Gastroesophageal sphincter (tissue), 4 donors: ENCODE measurements around the gene SEMA7A. TPM values are rescaled to one million over a fixed set of nuclear protein-coding genes. Genes with fewer than 3 reads are reported as not detected.
"Not testable (repeated sequence)": the region's sequence is repeated elsewhere in the genome, so short reads cannot be mapped to it uniquely, and the experiment has no call there.

Experiments
- ATAC-seq: fragments of 150-250 bp; one replicate; pipeline ENCODE4 v1.9.1; 2016; ENCODE audit warnings: mild to moderate bottlenecking, moderate library complexity
- H3K27ac ChIP-seq, 4 donors: fragments of 200-600 bp; sonication (generic) in 3 of 4; 1 replicate in 3 of 4; 2 replicates in 1 of 4; pipeline ENCODE4 v1.5.1; 2016 to 2019
- H3K27me3 ChIP-seq: fragments of 200-600 bp; sonication (generic); one replicate; pipeline ENCODE4 v1.5.1; 2019
- H3K36me3 ChIP-seq, 2 donors: fragments of 200-600 bp; sonication (generic); one replicate each; pipeline ENCODE4 v1.5.1; 2019; ENCODE audit warnings: control low read depth in 1 of 2
- H3K4me1 ChIP-seq, 3 donors: fragments of 200-600 bp; sonication (generic); 1 replicate in 2 of 3; 2 replicates in 1 of 3; pipeline ENCODE4 v1.5.1; 2016 to 2019; ENCODE audit warnings: control low read depth in 2 of 3
- H3K4me3 ChIP-seq, 2 donors: fragments of 200-600 bp; sonication (generic); one replicate each; pipeline ENCODE4 v1.5.1; 2019; ENCODE audit warnings: mild to moderate bottlenecking in 1 of 2, moderate library complexity in 1 of 2
- H3K9me3 ChIP-seq, 3 donors: fragments of 200-600 bp; sonication (generic); one replicate each; pipeline ENCODE4 v1.5.1; 2017 to 2019; ENCODE audit warnings: control low read depth in 2 of 3
- EP300 ChIP-seq: sonication (generic); formaldehyde crosslinking; IDR thresholded peaks from one replicate; pipeline ENCODE4 v1.6.1; 2017; ENCODE audit warnings: antibody characterized with exemption, mild to moderate bottlenecking
- POLR2A ChIP-seq, 2 donors: fragments of 450-650 bp; IDR thresholded peaks; one replicate each; pipeline ENCODE4 v1.6.1; 2017; ENCODE audit warnings: antibody characterized with exemption in 2 of 2, mild to moderate bottlenecking in 2 of 2, moderate library complexity in 1 of 2
- POLR2AphosphoS5 ChIP-seq: sonication (generic); formaldehyde crosslinking; IDR thresholded peaks from one replicate; pipeline ENCODE4 v1.6.1; 2017; ENCODE audit warnings: antibody characterized with exemption
- WGBS, 2 donors: methylation state at CpG; one replicate each; pipeline ENCODE4 v1.1.5; 2018; ENCODE audit warnings: low coverage in 1 of 2; 5-methylcytosine and 5-hydroxymethylcytosine counted together
- small RNA-seq, 4 donors: library from RNA; depleted of rRNA; stranded (forward); fragments of <200 nt; gene quantifications; one replicate each; pipeline ENCODE3, GENCODE V24; 2016
- total RNA-seq, 4 donors: library from RNA; depleted of rRNA; stranded (reverse); fragments of >200 nt; gene quantifications; one replicate each; pipeline ENCODE4 v1.1.0, GENCODE V29; 2016
- TF ChIP-seq, protein P1 (sequence below), 4 experiments: fragments of 200-600 bp in 2 of 4; fragments of 450-650 bp in 2 of 4; sonication (generic) in 1 of 4; IDR thresholded peaks; one replicate each; pipeline ENCODE4 v1.5.1; 2017 to 2019; ENCODE audit warnings: antibody characterized with exemption in 4 of 4, mild to moderate bottlenecking in 2 of 4, moderate library complexity in 2 of 4

SEMA7A gene
- total RNA-seq, 4 donors from 2014 or later = 0.93 to 2.7 (median 1.8) TPM

DNA sequence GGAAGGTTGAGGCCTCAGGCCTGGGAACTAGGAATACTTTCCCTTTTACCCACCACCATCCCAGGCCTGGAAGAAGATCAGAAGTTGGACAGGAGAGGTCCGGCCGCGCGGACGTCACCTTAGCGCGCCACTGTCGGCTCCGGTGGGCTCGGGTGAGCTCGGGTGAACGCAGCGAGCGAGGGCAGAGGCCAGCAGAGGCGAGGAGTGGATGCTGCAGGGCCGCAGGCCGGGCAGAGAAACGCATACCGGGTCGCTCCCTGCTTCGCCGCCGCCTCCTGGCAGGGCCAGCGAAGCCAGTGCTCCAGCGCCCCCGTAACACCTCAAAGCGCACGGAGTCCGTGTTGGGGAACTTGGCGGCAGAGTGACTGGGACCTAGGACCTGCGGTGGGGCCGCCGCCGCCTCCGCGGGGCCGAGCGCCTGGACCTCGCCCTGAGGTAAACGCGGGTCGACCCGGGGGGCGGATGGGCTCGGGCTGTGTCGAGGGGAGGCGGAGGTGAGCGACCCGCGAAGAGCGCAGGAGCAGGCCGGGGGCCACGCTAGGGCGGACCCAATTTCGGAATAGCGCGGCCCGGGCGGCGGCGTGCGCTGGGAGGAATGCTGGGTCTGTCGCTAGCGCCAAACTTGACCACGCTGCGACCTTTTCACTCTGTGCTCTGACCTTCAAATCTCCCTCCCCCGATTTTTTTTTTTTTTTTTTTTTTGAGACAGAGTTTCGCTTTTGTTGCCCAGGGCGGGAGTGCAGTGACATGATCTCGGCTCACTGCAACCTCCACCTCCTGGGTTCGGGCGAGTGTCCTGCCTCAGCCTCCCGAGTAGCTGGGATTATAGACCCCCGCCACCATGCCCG, 67.9 kb downstream of the SEMA7A start:
- 0 to 8% methylated on average over 1 to 27 of the region's 75 CpGs for WGBS, 2 donors
- Histone ChIP-seq H3K36me3 (no peaks in the 10 kb centered on the region), H3K4me3 (peak overlapping the region; percentile 32 to 66), H3K27ac (peak overlapping the region in 3 of 4 donors; percentile 65 to 83 (median 66)), H3K27me3 (peaks cover 32% of the 10 kb centered on the region), H3K4me1 (peaks cover 0 to 16% (median 4%) of the 10 kb centered on the region in 3 donors), H3K9me3 (no peaks in the 10 kb centered on the region)
- TF ChIP-seq, protein P1, sequence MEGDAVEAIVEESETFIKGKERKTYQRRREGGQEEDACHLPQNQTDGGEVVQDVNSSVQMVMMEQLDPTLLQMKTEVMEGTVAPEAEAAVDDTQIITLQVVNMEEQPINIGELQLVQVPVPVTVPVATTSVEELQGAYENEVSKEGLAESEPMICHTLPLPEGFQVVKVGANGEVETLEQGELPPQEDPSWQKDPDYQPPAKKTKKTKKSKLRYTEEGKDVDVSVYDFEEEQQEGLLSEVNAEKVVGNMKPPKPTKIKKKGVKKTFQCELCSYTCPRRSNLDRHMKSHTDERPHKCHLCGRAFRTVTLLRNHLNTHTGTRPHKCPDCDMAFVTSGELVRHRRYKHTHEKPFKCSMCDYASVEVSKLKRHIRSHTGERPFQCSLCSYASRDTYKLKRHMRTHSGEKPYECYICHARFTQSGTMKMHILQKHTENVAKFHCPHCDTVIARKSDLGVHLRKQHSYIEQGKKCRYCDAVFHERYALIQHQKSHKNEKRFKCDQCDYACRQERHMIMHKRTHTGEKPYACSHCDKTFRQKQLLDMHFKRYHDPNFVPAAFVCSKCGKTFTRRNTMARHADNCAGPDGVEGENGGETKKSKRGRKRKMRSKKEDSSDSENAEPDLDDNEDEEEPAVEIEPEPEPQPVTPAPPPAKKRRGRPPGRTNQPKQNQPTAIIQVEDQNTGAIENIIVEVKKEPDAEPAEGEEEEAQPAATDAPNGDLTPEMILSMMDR (IDR thresholded peaks at IDR 0.05) = peak in 1 of 4 experiments; percentile 13
- TF ChIP-seq POLR2A (IDR thresholded peaks at IDR 0.05) (no peak), EP300 (no peak)
- peak; percentile 87 for ATAC-seq

DNA sequence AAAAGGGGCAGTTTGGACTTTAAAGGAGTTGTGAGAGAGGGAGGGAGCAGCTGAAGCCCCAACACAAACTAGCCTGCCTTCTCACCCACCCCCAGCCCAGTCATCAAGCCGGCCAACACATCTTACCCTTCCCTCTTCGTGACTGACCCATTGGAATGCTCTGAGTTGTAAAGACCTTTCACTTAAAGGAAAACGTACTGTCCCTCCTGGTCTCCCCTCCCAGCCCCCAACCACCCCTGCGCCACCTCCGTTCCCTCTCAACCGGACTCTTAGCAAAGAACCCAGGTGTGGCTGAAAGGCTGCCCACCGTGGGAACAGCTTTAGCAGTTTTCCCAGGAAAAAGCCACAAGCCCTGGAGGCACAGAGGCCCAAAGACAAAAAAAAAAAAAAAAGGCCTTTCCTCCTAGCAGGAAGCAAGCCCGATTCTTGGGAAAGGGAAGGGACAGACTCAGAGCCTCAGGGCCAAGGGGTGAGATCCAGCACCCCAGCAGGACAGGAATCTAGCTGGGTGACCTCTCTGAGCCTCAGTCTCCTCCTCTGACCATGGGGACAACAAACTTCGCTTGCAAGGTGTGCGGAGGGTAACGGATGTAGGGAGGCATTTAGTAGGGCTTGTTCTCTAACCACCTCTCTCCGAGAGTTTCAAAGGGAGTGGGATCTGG, 68.7 kb downstream of the SEMA7A start:
- WGBS, 2 donors = 81 to 90% methylated on average over 3 to 5 of the region's 12 CpGs
- no peaks in the 10 kb centered on the region for H3K9me3 ChIP-seq
- ATAC-seq = peak; percentile 24
- TF ChIP-seq, protein P1 (IDR thresholded peaks at IDR 0.05) = no peak
- TF ChIP-seq POLR2AphosphoS5 (no peak), POLR2A (IDR thresholded peaks at IDR 0.05) (no peak), EP300 (no peak)
- no peaks in the 10 kb centered on the region for H3K36me3 ChIP-seq
- H3K4me3 ChIP-seq = peak overlapping the region in 1 of 2 donors; percentile 66
- H3K27ac ChIP-seq = peak overlapping the region in 3 of 4 donors; percentile 65 to 83 (median 66)
- H3K4me1 ChIP-seq = peaks cover 0 to 16% (median 4%) of the 10 kb centered on the region in 3 donors
- H3K27me3 ChIP-seq = peaks cover 32% of the 10 kb centered on the region

DNA sequence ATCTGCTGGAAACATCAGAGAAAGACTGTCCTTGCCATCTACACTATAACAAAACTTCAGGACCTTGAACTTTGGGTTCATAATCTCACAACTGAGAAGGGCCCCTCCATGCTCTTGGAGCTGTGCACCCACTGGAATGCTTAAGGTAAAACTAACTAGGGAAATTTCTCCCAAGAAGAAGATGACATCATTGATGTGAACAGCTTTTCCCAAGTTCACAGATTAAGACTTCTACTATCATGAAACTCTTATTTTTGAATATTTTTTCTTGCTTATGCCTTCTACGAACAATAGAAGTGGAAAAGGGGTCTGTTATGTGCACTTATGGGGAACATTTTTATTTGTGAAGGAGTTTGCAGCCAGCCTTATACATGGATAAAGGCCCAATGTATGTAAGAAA, 71.3 kb downstream of the SEMA7A start:
- H3K36me3 ChIP-seq = no peaks in the 10 kb centered on the region
- no peaks in the 10 kb centered on the region for H3K9me3 ChIP-seq
- no peak overlapping the region for H3K4me3 ChIP-seq
- no peak overlapping the region for H3K27ac ChIP-seq
- peaks cover 21% of the 10 kb centered on the region for H3K27me3 ChIP-seq
- H3K4me1 ChIP-seq = peaks cover 0 to 16% (median 4%) of the 10 kb centered on the region in 3 donors
- ATAC-seq = no peak
- TF ChIP-seq, protein P1 (IDR thresholded peaks at IDR 0.05) = no peak
- no peak for TF ChIP-seq POLR2AphosphoS5
- TF ChIP-seq EP300 = no peak
- no peak for TF ChIP-seq POLR2A (IDR thresholded peaks at IDR 0.05)
- whole genome bisulfite sequencing, 2 donors = 92 to 100% methylated on average over 1 of the region's 1 CpG

DNA sequence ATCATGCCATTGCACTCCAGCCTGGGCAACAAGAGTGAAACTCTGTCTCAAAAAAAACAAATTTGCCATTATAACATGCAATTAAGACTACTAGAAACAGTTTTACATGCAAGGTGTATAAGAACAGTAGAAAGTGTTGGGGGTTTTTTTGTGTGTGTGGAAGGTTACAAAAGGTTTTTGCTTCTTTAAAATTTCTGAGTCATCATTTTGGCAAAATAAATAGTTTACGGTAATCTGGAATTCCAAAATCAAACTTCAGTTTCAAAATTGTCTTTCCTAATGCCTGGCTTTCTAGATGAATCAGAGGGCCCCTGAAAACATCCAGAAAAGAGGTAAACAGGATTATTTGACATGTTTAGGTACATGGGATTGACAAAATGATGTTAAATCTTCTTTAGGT, 72.9 kb downstream of the SEMA7A start:
- not testable (repeated sequence) for ATAC-seq, H3K4me3 ChIP-seq, H3K4me1 ChIP-seq, H3K27ac ChIP-seq, H3K9me3 ChIP-seq, H3K36me3 ChIP-seq
- 35 to 57% methylated on average over 1 of the region's 1 CpG for WGBS, 2 donors
- H3K27me3 ChIP-seq = peaks cover 13% of the 10 kb centered on the region

DNA sequence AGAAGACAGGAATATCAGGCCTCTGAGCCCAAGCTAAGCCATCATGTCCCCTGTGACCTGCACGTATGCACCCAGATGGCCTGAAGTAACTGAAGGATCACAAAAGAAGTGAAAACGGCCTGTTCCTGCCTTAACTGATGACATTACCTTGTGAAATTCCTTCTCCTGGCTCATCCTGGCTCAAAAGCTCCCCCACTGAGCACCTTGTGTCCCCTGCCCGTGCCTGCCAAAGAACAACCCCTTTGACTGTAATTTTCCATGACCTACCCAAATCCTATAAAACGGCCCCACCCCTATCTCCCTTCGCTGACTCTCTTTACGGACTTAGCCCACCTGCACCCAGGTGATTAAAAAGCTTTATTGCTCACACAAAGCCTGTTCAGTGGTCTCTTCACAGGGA, 74.4 kb downstream of the SEMA7A start:
- not testable (repeated sequence) for H3K36me3 ChIP-seq

More for the DNA sequence above, 74.4 kb downstream of the SEMA7A start:
- H3K27me3 ChIP-seq = peaks cover 11% of the 10 kb centered on the region
- ATAC-seq, H3K4me3 ChIP-seq, H3K27ac ChIP-seq, H3K4me1 ChIP-seq, H3K9me3 ChIP-seq: not testable (repeated sequence)
- 63 to 74% methylated on average over 5 of the region's 6 CpGs for WGBS, 2 donors

Small RNA genes within 50 kb of the gene (small RNA-seq; reads per million reads assigned to genes)
- 0 reads per million in 4 donors for gene MIR6881

Other genes starting within 250 kb of the SEMA7A start
- under 1 TPM in 1 of 4 donors, not detected in 3; 0.12 TPM for gene STRA6, start 231.2 kb downstream of the SEMA7A start, total RNA-seq
- not detected for gene CCDC33, start 197.6 kb downstream of the SEMA7A start, total RNA-seq
- gene CYP11A1, start 66.3 kb downstream of the SEMA7A start, total RNA-seq = 1 to 10 TPM in 3 of 4 donors, under 1 TPM in 1; 0.67 to 3.7 (median 2.7) TPM
- 10 to 100 TPM; 47.9 to 60.0 (median 52.0) TPM for gene UBL7, start 27.2 kb upstream of the SEMA7A start, total RNA-seq
- 1 to 10 TPM; 2.9 to 8.4 (median 6.9) TPM for gene ARID3B, start 107.3 kb upstream of the SEMA7A start, total RNA-seq
- 100 to 1,000 TPM in 1 of 4 donors, 10 to 100 TPM in 3; 62.8 to 108 (median 82.5) TPM for gene CLK3, start 181.9 kb upstream of the SEMA7A start, total RNA-seq